Sigmoid colon (tissue), 7 donors: ENCODE measurements around the gene CCDC70. TPM values are rescaled to one million over a fixed set of nuclear protein-coding genes. Genes with fewer than 3 reads are reported as not detected.

ENCODE experiments used
- DNase-seq: peaks from one replicate; pipeline ENCODE4 v3.0.0-alpha.2; 2019
- H3K27ac ChIP-seq, 4 donors: fragments of 200-600 bp; sonication (generic); one replicate each; pipeline ENCODE4 v1.5.1; 2016 to 2019; ENCODE audit warnings: mild to moderate bottlenecking in 1 of 4
- H3K27me3 ChIP-seq, 3 donors: fragments of 200-600 bp; sonication (generic); one replicate each; pipeline ENCODE4 v1.5.1; 2019; ENCODE audit warnings: mild to moderate bottlenecking in 1 of 3
- H3K36me3 ChIP-seq, 4 donors: fragments of 200-600 bp; sonication (generic); one replicate each; pipeline ENCODE4 v1.5.1; 2016 to 2019
- H3K4me1 ChIP-seq, 4 donors: fragments of 200-600 bp; sonication (generic); one replicate each; pipeline ENCODE4 v1.5.1; 2017 to 2019
- H3K4me3 ChIP-seq, 4 donors: fragments of 200-600 bp; sonication (generic); one replicate each; pipeline ENCODE4 v1.5.1; 2017 to 2019; ENCODE audit warnings: mild to moderate bottlenecking in 2 of 4, moderate library complexity in 1 of 4
- H3K9me3 ChIP-seq, 4 donors: fragments of 200-600 bp in 3 of 4; sonication (generic) in 3 of 4; one replicate each; pipeline versions ENCODE4 v1.5.1 to v1.6.1; 2013 to 2019
- CTCF ChIP-seq, 4 experiments: fragments of 450-650 bp in 3 of 4; fragments of 200-600 bp in 1 of 4; IDR thresholded peaks; one replicate each; pipeline ENCODE4 v1.5.1; 2016 to 2019; ENCODE audit warnings: antibody characterized with exemption in 4 of 4, mild to moderate bottlenecking in 3 of 4, moderate library complexity in 2 of 4
- EP300 ChIP-seq, 4 donors: sonication (generic); formaldehyde crosslinking; IDR thresholded peaks; one replicate each; pipeline ENCODE4 v1.6.1; 2017; ENCODE audit warnings: antibody characterized with exemption in 4 of 4
- POLR2A ChIP-seq, 2 donors: fragments of 450-650 bp; IDR thresholded peaks; one replicate each; pipeline ENCODE4 v1.6.1; 2016; ENCODE audit warnings: antibody characterized with exemption in 2 of 2, mild to moderate bottlenecking in 2 of 2, moderate library complexity in 2 of 2
- POLR2AphosphoS5 ChIP-seq, 4 donors: sonication (generic); formaldehyde crosslinking; IDR thresholded peaks; one replicate each; pipeline ENCODE4 v1.6.1; 2017; ENCODE audit warnings: antibody characterized with exemption in 4 of 4
- WGBS, 2 donors: extraction: QIAGEN DNeasy Blood & Tissue Kit; methylation state at CpG; one replicate each; pipeline ENCODE4 v1.1.7; 2013; 5-methylcytosine and 5-hydroxymethylcytosine counted together
- intact Hi-C: fragments of 100-400 bp; cut with DNase I; formaldehyde crosslinking; loops from one replicate; pipeline ENCODE4 v1.15.1; 2023
- polyA plus RNA-seq, 3 donors: library from polyadenylated mRNA; stranded (reverse); fragments of 200-250 nt; gene quantifications; one replicate each; pipeline ENCODE4 v1.2.3, GENCODE V29; 2013
- total RNA-seq, 4 donors: library from RNA; depleted of rRNA; stranded (reverse); fragments of >200 nt; gene quantifications; one replicate each; pipeline ENCODE4 v1.1.0, GENCODE V29; 2016
- donor health status: healthy with polysubstance abuse.
- donor health status: Bipolar disorder and iron deficiency.
- donor health status: healthy.

Gene CCDC70
- total and polyA plus RNA-seq, 7 donors: not detected

- DNase-seq: no peak
- no peaks in the 10 kb centered on the region for H3K36me3 ChIP-seq
- no peak for TF ChIP-seq EP300 (IDR thresholded peaks at IDR 0.05)
- TF ChIP-seq CTCF (IDR thresholded peaks at IDR 0.05): no peak
- TF ChIP-seq POLR2A (IDR thresholded peaks at IDR 0.05): no peak
- TF ChIP-seq POLR2AphosphoS5 (IDR thresholded peaks at IDR 0.05): no peak
- peaks cover 0 to 29% (median 21%) of the 10 kb centered on the region in 4 donors for H3K4me1 ChIP-seq
- no peak overlapping the region for H3K27ac ChIP-seq
- 82 to 83% methylated on average over 4 of the region's 4 CpGs for WGBS, 2 donors
- H3K9me3 ChIP-seq: no peaks in the 10 kb centered on the region
- no peak overlapping the region for H3K4me3 ChIP-seq
- intact Hi-C loops: no loop called here
- no peaks in the 10 kb centered on the region for H3K27me3 ChIP-seq
These were observed 41.7 kb upstream of the CCDC70 start for GRCh38 chr13:51820016-51820597.

GRCh38 chr13:51821606-51822005, 40.2 kb upstream of the CCDC70 start:
- Histone ChIP-seq H3K27me3 (no peaks in the 10 kb centered on the region), H3K9me3 (no peaks in the 10 kb centered on the region), H3K36me3 (no peaks in the 10 kb centered on the region), H3K27ac (no peak overlapping the region), H3K4me1 (peaks cover 0 to 37% (median 27%) of the 10 kb centered on the region in 4 donors), H3K4me3 (no peak overlapping the region)
- 35 to 76% methylated on average over 2 of the region's 2 CpGs for WGBS, 2 donors
- intact Hi-C loops: no loop called here
- peak; percentile 29 for DNase-seq
- TF ChIP-seq CTCF (IDR thresholded peaks at IDR 0.05): no peak
- TF ChIP-seq POLR2A (IDR thresholded peaks at IDR 0.05): no peak
- no peak for TF ChIP-seq EP300 (IDR thresholded peaks at IDR 0.05)
- no peak for TF ChIP-seq POLR2AphosphoS5 (IDR thresholded peaks at IDR 0.05)

GRCh38 chr13:51822106-51822815, 39.5 kb upstream of the CCDC70 start:
- WGBS, 2 donors: 63 to 87% methylated on average over 13 of the region's 13 CpGs
- H3K36me3 ChIP-seq: no peaks in the 10 kb centered on the region
- H3K27ac ChIP-seq: no peak overlapping the region
- intact Hi-C loops: no loop called here
- peaks cover 0 to 44% (median 34%) of the 10 kb centered on the region in 4 donors for H3K4me1 ChIP-seq
- peak; percentile 29 for DNase-seq
- no peak for TF ChIP-seq POLR2AphosphoS5 (IDR thresholded peaks at IDR 0.05)
- H3K4me3 ChIP-seq: no peak overlapping the region
- H3K9me3 ChIP-seq: no peaks in the 10 kb centered on the region
- no peaks in the 10 kb centered on the region for H3K27me3 ChIP-seq

GRCh38 chr13:51823359-51823758, 38.4 kb upstream of the CCDC70 start:
- Histone ChIP-seq H3K27me3 (no peaks in the 10 kb centered on the region), H3K36me3 (no peaks in the 10 kb centered on the region)

More at GRCh38 chr13:51823359-51823758, 38.4 kb upstream of the CCDC70 start:
- intact Hi-C loops: no loop called here
- no peaks in the 10 kb centered on the region for H3K9me3 ChIP-seq
- peak; percentile 17 for DNase-seq
- TF ChIP-seq POLR2AphosphoS5 (IDR thresholded peaks at IDR 0.05) (no peak), EP300 (IDR thresholded peaks at IDR 0.05) (no peak), CTCF (IDR thresholded peaks at IDR 0.05) (no peak), POLR2A (IDR thresholded peaks at IDR 0.05) (no peak)
- H3K27ac ChIP-seq: no peak overlapping the region
- no peak overlapping the region for H3K4me3 ChIP-seq
- H3K4me1 ChIP-seq: peaks cover 0 to 50% (median 42%) of the 10 kb centered on the region in 4 donors
- WGBS, 2 donors: 76 to 87% methylated on average over 2 of the region's 2 CpGs
